Stimulated activated CD4-positive, alpha-beta T cell treated with anti-CD3 and anti-CD28 coated beads, Interleukin-12 subunit alpha, Interleukin-12 subunit beta, amount 100 ng/mL, for 48 hours (primary cell): Measurements from ENCODE around the gene COQ4.
A peak's percentile ranks its signal among the peaks of the same experiment; 100 is the strongest.

Experiments used
- DNase-seq, 3 donors: peaks; one replicate each; pipeline ENCODE4 v3.0.0-alpha.2; 2020; ENCODE audit warnings: low read depth in 2 of 3, low spot score in 1 of 3

The COQ4 gene

GRCh38 chr9:128340691-128341434 is 18.2 kb downstream of the COQ4 start:
- DNase-seq, result no peak

DNA sequence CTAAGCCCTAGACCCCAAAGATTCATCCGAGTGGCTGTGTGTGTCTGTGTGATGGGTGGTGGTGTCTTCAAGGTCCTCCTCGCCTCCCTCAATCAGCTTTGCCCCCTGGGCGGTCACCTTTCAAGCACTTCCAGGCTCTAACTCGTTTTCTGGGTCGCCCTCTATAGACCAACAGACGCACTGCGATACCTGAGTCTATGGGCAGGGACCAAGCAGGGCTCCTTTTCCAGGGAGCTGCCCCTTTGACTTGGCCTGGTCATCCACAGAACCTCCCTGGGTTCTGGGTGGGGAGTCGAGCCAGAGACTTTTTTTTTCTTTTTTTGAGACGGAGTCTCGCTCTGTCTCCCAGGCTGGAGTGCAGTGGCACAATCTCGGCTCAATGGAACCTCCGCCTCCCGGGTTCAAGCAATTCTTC is 18.8 kb downstream of the COQ4 start:
- peak; percentile 52 to 70 (median 57) for DNase-seq

- DNase-seq, result no peak
Measured at GRCh38 chr9:128342971-128343680, 20.5 kb downstream of the COQ4 start.

- DNase-seq, result no peak
Measured at GRCh38 chr9:128343855-128344254, 21.2 kb downstream of the COQ4 start.

DNA sequence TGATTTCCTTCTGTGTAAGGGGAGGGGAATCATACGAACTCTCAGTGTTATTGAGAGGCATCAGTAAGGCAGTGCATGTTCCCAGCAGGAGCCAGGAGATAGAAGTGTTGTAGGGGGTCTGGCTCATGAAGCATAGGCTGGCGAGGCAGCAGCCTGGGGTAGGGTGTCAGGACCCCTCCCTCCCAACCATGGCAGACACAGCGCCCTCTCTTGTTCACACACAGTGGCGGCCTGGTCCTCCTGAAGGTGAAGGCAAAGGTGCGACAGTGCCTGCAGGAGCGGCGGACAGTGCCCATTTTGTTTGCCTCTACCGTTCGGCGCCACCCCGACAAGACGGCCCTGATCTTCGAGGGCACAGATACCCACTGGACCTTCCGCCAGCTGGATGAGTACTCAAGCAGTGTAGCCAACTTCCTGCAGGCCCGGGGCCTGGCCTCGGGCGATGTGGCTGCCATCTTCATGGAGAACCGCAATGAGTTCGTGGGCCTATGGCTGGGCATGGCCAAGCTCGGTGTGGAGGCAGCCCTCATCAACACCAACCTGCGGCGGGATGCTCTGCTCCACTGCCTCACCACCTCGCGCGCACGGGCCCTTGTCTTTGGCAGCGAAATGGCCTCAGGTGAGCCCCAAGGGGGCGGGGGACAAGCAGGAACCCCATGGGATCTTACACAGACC is 22.4 kb downstream of the COQ4 start:
- DNase-seq, result no peak

DNA sequence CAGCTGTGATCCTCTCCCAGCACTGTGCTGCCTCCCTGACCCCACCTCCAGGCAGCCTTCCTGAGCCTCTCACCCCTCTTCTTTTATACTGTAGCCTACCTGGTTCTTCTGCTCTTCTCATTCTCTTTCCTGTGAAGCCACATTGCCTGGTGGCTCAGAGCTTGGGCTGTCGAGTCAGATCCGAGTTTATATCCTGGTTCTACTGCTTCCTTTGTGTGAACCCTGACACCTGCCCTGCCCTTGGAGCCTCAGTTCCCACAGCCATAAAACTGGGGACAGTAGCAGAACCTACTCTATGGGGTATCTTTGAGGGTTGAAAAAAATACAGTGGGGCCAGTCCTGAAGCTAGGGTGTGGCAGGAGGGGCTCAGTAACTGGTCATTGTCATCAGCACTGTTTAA is 26.5 kb downstream of the COQ4 start:
- no peak for DNase-seq

DNA sequence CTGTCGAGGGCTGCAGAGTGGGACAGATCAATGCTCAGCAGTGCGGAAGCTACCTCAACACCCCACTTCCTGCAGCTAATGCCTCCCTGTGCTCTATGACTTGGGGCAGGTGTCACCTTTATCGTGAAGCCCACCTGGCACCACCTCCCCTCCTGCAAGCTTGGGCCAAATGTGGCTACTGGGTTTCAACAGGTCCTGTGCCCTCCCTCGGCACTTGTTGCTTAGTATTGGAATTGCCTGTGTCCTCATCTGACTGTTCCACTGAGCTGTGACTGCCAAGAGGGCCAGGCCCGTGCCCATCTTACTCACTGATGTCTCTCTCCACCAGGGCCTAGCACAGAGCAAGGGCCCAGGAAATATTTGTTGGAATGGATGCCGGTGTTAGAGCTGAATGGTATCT is 27.1 kb downstream of the COQ4 start:
- no peak for DNase-seq

DNA sequence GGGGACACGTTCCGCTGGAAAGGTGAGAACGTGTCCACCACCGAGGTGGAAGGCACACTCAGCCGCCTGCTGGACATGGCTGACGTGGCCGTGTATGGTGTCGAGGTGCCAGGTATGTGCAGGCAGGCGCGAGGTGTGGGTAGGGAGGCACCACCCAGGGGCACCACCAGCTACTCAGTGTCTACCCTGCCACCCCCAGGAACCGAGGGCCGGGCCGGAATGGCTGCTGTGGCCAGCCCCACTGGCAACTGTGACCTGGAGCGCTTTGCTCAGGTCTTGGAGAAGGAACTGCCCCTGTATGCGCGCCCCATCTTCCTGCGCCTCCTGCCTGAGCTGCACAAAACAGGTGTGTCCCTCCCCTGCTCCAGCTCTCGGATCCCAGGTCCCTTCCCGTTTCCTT is 32.8 kb downstream of the COQ4 start:
- DNase-seq, result no peak

DNA sequence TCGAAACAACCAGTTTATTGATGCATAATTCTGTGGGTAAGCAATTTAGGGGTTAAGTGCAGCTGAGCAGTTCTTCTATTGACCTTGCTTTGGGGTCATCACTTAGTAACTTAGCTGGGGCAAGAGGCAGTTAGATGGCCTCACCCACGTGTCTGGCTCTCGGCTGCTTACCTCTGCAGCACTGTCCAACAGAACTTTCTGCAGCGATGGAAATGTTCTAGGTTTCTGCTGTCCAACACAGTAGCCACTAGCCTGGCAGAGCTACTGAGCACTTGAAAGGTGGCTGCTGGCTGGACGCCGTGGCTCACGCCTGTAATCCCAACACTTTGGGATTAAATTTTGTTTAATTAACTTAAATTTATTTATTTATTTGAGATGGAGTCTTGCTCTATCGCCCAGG is 35.5 kb downstream of the COQ4 start:
- no peak for DNase-seq

- DNase-seq, result no peak
Measured at GRCh38 chr9:128358861-128359260, 36.2 kb downstream of the COQ4 start.

- no peak for DNase-seq
Measured at GRCh38 chr9:128360826-128361225, 38.2 kb downstream of the COQ4 start.

- DNase-seq, result no peak
Measured at GRCh38 chr9:128361296-128361985, 38.8 kb downstream of the COQ4 start.

DNA sequence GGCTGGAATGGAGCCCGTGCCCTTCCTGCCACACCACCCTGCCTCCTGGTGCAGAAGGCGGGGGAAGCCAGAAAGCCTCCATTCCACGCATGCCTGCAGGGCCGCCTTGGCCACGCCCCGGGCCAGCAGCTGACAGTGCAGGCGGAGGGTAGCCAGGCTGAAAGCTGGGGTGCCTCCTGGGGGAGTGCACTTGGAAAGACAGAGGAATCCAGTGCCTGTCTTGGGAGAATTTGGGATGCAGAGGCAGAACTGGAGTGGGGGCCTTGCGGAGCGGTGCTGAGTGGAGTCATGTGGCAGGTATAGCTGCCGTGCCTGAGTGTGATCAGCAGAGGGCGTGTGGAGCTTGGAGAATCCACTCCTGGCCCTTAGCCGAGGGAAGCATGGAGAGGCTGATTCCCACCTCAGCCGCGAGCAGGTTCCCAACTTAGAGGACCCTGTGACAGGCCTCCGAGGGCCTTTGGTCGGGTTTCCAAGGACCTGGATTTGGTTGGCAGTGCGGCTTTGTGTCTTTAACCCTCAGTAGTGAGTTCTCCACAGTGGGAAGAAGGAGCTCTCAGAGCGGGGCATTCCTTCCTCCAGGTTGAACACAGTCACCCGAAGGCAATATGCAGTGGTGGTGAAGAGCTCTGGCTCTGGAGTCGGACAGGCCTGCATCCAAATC is 39.5 kb downstream of the COQ4 start:
- peak; percentile 43 to 61 (median 56) for DNase-seq

DNA sequence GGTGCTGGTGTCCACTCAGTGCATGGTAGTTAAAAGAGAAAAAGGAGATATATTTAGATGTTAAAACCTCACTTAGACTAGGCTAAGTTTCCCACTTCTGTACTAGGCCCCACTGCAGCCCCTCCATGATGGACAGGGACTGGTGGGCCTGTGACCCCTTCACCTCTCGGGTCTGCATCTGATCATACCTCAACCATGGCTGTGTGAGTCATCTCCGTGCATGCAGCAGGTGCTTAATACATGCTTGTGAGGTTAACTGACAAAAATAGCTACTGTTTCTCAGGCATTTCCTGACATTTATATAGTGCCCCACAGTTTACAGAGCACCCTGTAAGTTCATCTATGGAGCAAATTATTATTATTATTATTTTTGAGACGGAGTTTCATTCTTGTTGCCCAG is 40.1 kb downstream of the COQ4 start:
- no peak for DNase-seq

DNA sequence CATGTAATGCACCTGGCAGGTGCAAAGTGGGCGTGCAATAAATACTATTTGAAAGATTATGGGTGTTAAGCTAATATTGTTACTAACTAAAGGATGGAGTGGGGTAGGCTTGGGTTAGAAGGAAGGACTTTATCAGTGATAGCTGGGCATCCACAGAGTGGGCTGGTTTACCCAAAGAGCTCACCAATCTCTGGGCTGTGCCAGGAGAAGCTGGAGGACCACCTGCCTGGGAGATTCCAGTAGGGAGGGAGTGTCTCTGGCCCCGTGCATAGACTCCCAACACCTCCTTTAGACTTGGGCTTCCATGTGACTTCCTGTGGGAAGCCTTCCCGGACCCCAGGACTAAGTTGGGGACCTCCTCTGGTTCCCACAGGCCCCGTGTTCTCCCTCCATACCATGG is 42.9 kb downstream of the COQ4 start:
- no peak for DNase-seq

- no peak for DNase-seq
Measured at GRCh38 chr9:128369024-128369706, 46.5 kb downstream of the COQ4 start.

GRCh38 chr9:128370367-128370751 is 47.7 kb downstream of the COQ4 start:
- DNase-seq, result no peak

DNA sequence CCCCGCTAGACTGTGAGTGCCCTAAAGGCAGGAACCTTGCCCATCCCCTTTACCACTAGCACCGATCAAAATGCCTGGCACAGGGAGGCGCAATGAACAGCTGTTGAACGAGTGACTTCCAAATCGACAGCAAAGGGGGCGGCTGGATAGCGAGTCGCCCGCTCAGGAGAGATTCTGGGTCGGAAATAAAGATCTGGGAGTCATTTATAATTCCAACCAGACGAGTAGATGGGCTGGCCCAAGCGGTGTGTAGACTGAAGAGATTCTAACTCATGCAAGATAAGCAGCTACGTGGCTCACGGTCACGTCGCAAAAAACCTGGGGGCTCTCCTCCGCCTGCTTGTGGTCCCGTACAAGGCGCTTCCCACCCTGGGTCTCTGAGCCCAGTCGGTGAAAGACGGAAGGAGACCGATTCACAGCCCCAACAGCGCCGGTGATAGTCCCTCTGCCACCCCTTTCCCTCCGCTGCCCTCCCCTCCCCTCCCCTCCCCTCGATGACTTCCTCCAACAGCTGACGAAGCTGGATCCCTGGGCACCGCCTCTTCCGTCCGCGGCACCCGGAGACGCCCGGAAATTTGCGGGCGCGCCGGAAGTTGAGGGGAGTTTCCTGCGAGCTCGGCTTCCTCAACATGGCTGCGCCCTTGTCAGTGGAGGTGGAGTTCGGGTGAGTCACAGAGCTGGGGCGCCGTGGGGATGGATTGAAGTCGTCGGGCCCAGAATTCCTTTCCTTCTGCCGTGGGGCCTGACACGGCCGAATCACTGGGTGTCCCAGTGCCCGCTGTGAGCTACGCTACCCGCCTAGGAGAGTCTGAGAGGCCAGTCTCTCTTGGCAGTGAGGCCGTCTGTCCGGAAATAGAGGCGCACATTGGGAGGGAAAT is 48.4 kb downstream of the COQ4 start, which contains the start of gene URM1:
URM1 (plus strand) TSS at position 623 of the 878 bp plus-strand sequence; CDS start at position 630, 7 bp downstream.
- peak; percentile 89 to 95 (median 91) for DNase-seq

GRCh38 chr9:128371630-128372117 is 49.0 kb downstream of the COQ4 start:
- DNase-seq, result no peak
